Spinal cord (tissue), 10 donors: ENCODE data around the gene TTI1. TPM values are rescaled to one million over a fixed set of nuclear protein-coding genes. Genes with fewer than 3 reads are reported as not detected.
A peak's percentile ranks its signal among the peaks of the same experiment; 100 is the strongest.

Experiments used
- DNase-seq, 6 donors: peaks; one replicate each; pipeline versions ENCODE4 v3.0.0 to v3.0.0-alpha.2; 2013 to 2015; ENCODE audit warnings: low spot score in 6 of 6, low read depth in 4 of 6
- H3K27ac ChIP-seq: one replicate; pipeline ENCODE4 v1.5.1; 2013; ENCODE audit warnings: low read depth, low read length, control low read depth
- H3K27me3 ChIP-seq: one replicate; pipeline ENCODE4 v1.6.1; 2013; ENCODE audit warnings: low read length; ENCODE audit not compliant: control insufficient read depth, insufficient read depth
- H3K36me3 ChIP-seq: one replicate; pipeline ENCODE4 v1.6.1; 2013; ENCODE audit warnings: low read length; ENCODE audit not compliant: control insufficient read depth, insufficient read depth
- H3K4me1 ChIP-seq: one replicate; pipeline ENCODE4 v1.6.1; 2013; ENCODE audit warnings: low read length; ENCODE audit not compliant: control insufficient read depth, insufficient read depth
- H3K4me3 ChIP-seq: one replicate; pipeline ENCODE4 v1.5.1; 2013; ENCODE audit warnings: low read depth, low read length, control low read depth
- H3K9me3 ChIP-seq: one replicate; pipeline ENCODE4 v1.6.1; 2013; ENCODE audit warnings: low read length; ENCODE audit not compliant: control insufficient read depth, insufficient read depth
- WGBS: methylation state at CpG from one replicate; pipeline ENCODE4 v1.1.5; 2013; ENCODE audit warnings: missing lambda C conversion rate; ENCODE audit not compliant: insufficient coverage; 5-methylcytosine and 5-hydroxymethylcytosine counted together
- polyA plus RNA-seq, 2 donors: library from polyadenylated mRNA; unstranded; fragments of 120-200 nt; gene quantifications; one replicate each; pipeline ENCODE4 v1.2.1, GENCODE V29; 2013; ENCODE audit not compliant: insufficient read length in 2 of 2
- total RNA-seq, 2 donors: library from RNA; depleted of rRNA in 1 of 2; stranded (reverse); fragments of 120-200 nt in 1 of 2; fragments of >200 nt in 1 of 2; gene quantifications; one replicate each; pipeline versions ENCODE4 v1.2.3 to v1.2.4, GENCODE V29; 2013 to 2014
- donor health status: healthy.

Gene TTI1
- total and polyA plus RNA-seq, 4 donors = 20.6 to 25.9 (median 22.3) TPM

DNA sequence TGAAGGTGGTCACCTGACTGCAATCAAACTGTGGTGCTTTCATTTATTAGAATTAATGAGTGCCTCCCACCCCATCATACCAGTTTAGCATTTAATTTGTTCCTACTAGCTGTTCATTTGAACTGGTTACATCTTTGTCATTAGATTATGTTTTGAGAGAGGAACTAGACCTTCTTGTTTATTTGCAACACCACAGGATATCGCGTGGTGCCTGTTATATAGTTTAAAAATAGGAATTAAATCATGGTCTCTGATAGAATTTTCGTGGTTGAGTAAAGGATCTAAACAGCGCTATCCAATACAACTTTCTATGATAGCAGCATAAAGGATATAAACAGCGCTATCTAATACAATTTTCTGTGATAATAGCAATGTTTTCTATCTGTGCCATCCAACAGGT, 3.1 kb upstream of the TTI1 start:
- WGBS = no CpG with 5 or more reads among the region's 5 CpGs
- Histone ChIP-seq H3K36me3 (peaks cover 13% of the 10 kb centered on the region), H3K27me3 (no peaks in the 10 kb centered on the region), H3K4me1 (peaks cover 21% of the 10 kb centered on the region), H3K9me3 (no peaks in the 10 kb centered on the region), H3K27ac (no peak overlapping the region), H3K4me3 (no peak overlapping the region)
- no peak for DNase-seq

DNA sequence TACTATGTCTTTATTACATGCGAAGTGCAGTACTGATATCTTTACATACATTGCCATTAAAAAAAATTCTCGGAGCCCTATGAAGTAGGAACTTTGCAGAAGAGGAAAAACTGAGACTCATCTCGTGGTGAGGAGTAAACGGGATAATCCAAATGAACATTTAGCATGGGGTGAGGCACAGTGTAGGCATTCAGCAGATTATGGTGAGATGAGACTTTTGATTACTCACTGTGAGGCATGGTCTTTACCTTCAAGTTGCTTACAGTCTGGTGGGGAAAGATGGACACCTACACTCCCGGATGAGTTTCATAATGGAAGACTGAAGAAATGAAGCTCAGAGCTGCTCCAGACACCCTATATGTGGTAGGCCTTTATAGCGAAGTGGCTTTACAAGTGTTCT, 1.7 kb upstream of the TTI1 start:
- peaks cover 13% of the 10 kb centered on the region for H3K36me3 ChIP-seq
- no peaks in the 10 kb centered on the region for H3K27me3 ChIP-seq
- WGBS = 90% methylated on average over 4 of the region's 6 CpGs
- H3K4me1 ChIP-seq = peaks cover 21% of the 10 kb centered on the region
- H3K27ac ChIP-seq = no peak overlapping the region
- H3K4me3 ChIP-seq = peak overlapping the region; percentile 78
- H3K9me3 ChIP-seq = no peaks in the 10 kb centered on the region
- DNase-seq = no peak

GRCh38 chr20:38034108-38034649, 923 bp upstream of the TTI1 start:
- H3K27ac ChIP-seq = peak overlapping the region; percentile 82
- no peak for DNase-seq
- H3K36me3 ChIP-seq = peaks cover 7% of the 10 kb centered on the region
- H3K27me3 ChIP-seq = no peaks in the 10 kb centered on the region
- 17% methylated on average over 8 of the region's 14 CpGs for WGBS
- no peaks in the 10 kb centered on the region for H3K9me3 ChIP-seq
- peaks cover 21% of the 10 kb centered on the region for H3K4me1 ChIP-seq
- peak overlapping the region; percentile 78 for H3K4me3 ChIP-seq

DNA sequence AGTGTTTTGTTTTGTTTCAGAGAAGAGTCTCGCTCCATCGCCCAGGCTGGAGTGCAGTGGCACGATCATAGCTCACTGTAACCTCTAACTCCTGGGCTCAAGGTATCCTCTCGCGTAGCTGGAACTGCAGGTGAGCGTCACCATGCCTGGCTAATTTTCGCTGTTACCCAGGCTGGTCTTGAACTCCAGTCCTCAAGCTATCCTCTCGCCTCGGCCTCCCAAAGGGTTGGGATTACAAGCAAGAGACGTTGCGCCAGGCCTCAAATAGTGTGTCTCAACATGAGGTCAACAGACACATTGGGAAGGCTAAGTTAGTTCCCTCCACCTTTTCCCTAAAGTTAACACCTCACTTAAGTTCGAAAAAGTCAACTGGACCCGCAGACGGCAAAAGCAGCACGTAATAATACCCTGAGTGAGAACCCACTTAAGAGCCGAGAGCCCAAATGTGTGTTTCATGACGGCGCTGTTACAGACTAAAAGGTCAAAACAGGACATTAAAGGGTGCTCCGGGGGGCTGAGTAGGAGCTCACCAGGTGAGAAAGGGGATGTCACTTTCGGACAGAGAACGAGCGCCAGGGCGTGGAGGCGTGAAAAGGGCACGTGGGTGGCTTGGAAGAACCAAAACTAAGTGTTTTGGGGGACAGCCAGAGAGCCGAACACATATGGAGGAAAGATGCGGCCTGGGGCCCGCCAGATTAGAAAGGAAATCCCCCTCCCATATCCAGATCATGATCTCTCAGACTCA, 499 bp downstream of the TTI1 start:
- peaks cover 7% of the 10 kb centered on the region for H3K36me3 ChIP-seq
- H3K27ac ChIP-seq = peak overlapping the region; percentile 82
- DNase-seq = no peak
- H3K9me3 ChIP-seq = no peaks in the 10 kb centered on the region
- WGBS = 48% methylated on average over 25 of the region's 28 CpGs
- H3K4me1 ChIP-seq = peaks cover 21% of the 10 kb centered on the region
- H3K27me3 ChIP-seq = no peaks in the 10 kb centered on the region
- H3K4me3 ChIP-seq = peak overlapping the region; percentile 78

GRCh38 chr20:38031957-38032356, 1.3 kb downstream of the TTI1 start:
- Histone ChIP-seq H3K36me3 (peaks cover 7% of the 10 kb centered on the region), H3K27ac (no peak overlapping the region), H3K4me1 (peaks cover 21% of the 10 kb centered on the region), H3K27me3 (no peaks in the 10 kb centered on the region), H3K4me3 (no peak overlapping the region), H3K9me3 (no peaks in the 10 kb centered on the region)
- 91% methylated on average over 1 of the region's 3 CpGs for WGBS
- DNase-seq = no peak

- Histone ChIP-seq H3K36me3 (no peaks in the 10 kb centered on the region), H3K27me3 (no peaks in the 10 kb centered on the region), H3K4me3 (no peak overlapping the region), H3K4me1 (peaks cover 15% of the 10 kb centered on the region), H3K27ac (no peak overlapping the region), H3K9me3 (no peaks in the 10 kb centered on the region)
- DNase-seq = no peak
- no CpG with 5 or more reads among the region's 3 CpGs for WGBS
Observed at GRCh38 chr20:38029453-38029852, 3.8 kb downstream of the TTI1 start.

DNA sequence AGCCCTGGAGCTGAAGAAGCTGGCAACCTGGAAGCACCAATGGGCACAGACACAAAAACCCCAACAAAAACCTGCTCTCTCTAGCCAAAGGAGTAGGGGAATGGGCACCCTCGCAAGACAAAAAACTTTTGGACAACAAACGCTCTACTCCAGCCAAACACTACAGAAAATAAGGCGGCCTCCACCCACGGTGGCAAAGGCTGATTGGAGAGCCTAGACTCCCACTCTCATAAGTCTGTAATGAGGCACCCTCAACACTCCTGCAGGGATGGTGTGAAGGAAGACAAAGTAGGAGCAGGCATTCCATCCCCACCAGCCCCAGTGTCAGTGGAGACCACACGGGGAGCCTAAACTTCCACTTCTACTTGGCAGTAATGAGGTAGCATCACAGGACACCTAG, 8.8 kb downstream of the TTI1 start:
- Histone ChIP-seq H3K36me3 (no peaks in the 10 kb centered on the region), H3K27ac (no peak overlapping the region), H3K4me3 (no peak overlapping the region), H3K27me3 (no peaks in the 10 kb centered on the region), H3K4me1 (peaks cover 10% of the 10 kb centered on the region), H3K9me3 (no peaks in the 10 kb centered on the region)
- 43% methylated on average over 1 of the region's 5 CpGs for WGBS
- DNase-seq = peak in 1 of 6 donors; percentile 44

DNA sequence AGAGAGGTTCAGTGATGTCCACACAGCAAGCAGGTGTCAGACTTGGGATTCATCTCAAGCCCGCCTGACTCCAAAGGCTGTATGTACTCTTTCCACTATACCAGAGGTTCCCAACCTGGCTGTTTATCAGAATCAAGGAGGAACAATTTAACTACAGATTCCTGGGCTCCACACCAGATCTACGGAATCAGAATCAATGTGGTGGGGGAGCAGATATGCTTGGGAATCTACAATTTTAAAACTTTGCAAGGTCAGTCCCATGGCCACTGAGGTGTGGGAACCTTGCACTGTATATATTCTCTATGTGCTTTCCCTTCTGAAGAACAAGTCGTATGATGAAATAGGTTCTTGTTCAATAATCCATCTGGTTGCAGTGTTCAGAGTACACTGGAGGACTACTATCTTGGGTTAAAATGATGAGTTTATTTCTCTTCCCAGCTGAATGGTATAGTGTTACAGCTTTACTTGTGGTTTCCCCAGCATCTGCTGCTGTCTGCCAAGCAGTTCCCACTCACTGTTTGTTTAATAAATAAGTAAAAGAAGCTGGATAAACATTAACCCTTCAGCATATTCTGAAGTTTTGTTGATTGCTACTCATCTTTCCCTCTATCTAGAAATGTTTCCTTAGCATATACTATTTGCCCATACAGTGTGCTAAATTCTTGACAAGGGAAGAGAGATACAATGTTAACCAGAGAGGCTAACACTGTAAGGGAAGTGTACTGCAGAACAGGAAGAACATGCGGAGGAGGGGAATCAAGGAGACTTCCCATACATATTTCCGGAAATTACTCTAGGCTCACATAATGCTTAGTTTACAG, 9.9 kb downstream of the TTI1 start:
- peak overlapping the region; percentile 17 for H3K27ac ChIP-seq
- no peak overlapping the region for H3K4me3 ChIP-seq
- H3K36me3 ChIP-seq = peaks cover 3% of the 10 kb centered on the region
- peaks cover 10% of the 10 kb centered on the region for H3K4me1 ChIP-seq
- no peaks in the 10 kb centered on the region for H3K9me3 ChIP-seq
- 60% methylated on average over 1 of the region's 5 CpGs for WGBS
- no peaks in the 10 kb centered on the region for H3K27me3 ChIP-seq
- DNase-seq = peak in 3 of 6 donors; percentile 37 to 63 (median 61)

- H3K27me3 ChIP-seq = no peaks in the 10 kb centered on the region
- peaks cover 9% of the 10 kb centered on the region for H3K36me3 ChIP-seq
- peaks cover 4% of the 10 kb centered on the region for H3K9me3 ChIP-seq
- no peak for DNase-seq
- H3K4me1 ChIP-seq = peaks cover 10% of the 10 kb centered on the region
- H3K4me3 ChIP-seq = no peak overlapping the region
- H3K27ac ChIP-seq = no peak overlapping the region
- WGBS = no CpG with 5 or more reads among the region's 2 CpGs
Observed at GRCh38 chr20:38021087-38021772, 12.0 kb downstream of the TTI1 start.
